GM23338 (cell line): Measurements from ENCODE around the gene RNF215. TPM values are rescaled to one million over a fixed set of nuclear protein-coding genes. Genes with fewer than 3 reads are reported as not detected.

ENCODE experiments used
- ATAC-seq: fragments of 200-7000 bp; cut with Tn5 transposase; 3 replicates; pipeline ENCODE4 v1.9.1; 2020
- DNase-seq: peaks from one replicate; pipeline ENCODE4 v3.0.0-alpha.2; 2015; ENCODE audit warnings: low spot score
- H2AFZ ChIP-seq: fragments of 200-600 bp; sonication (generic); 2 replicates; pipeline ENCODE4 v1.8.0; 2016; ENCODE audit warnings: antibody characterized with exemption, mild to moderate bottlenecking, moderate library complexity
- H3F3A ChIP-seq: fragments of 200-600 bp; sonication (generic); replicated peaks from 2 replicates; pipeline ENCODE4 v1.8.0; 2017; ENCODE audit warnings: antibody characterized with exemption, mixed run types, low read depth
- H3K27ac ChIP-seq: fragments of 200-600 bp; sonication (generic); 2 replicates; pipeline ENCODE4 v1.6.1; 2016; ENCODE audit warnings: low read depth
- H3K27me3 ChIP-seq: fragments of 200-600 bp; sonication (generic); 2 replicates; pipeline ENCODE4 v1.8.0; 2016; ENCODE audit warnings: mild to moderate bottlenecking, mixed run types, moderate library complexity; ENCODE audit not compliant: insufficient read depth
- H3K36me3 ChIP-seq: fragments of 200-600 bp; sonication (generic); 2 replicates; pipeline ENCODE4 v1.8.0; 2016; ENCODE audit warnings: mild to moderate bottlenecking; ENCODE audit not compliant: insufficient read depth
- H3K4me1 ChIP-seq: fragments of 200-600 bp; sonication (generic); 2 replicates; pipeline ENCODE4 v1.8.0; 2016; ENCODE audit warnings: mild to moderate bottlenecking, moderate library complexity; ENCODE audit not compliant: insufficient read depth
- H3K4me2 ChIP-seq: fragments of 200-600 bp; sonication (generic); 2 replicates; pipeline ENCODE4 v1.7.1; 2017; ENCODE audit warnings: mixed run types
- H3K4me3 ChIP-seq: fragments of 200-600 bp; sonication (generic); 2 replicates; pipeline ENCODE4 v1.6.1; 2016; ENCODE audit warnings: mixed run types
- H3K79me2 ChIP-seq: fragments of 200-600 bp; sonication (generic); replicated peaks from 2 replicates; pipeline ENCODE4 v1.8.0; 2017; ENCODE audit warnings: mild to moderate bottlenecking; ENCODE audit not compliant: insufficient read depth
- H3K9me2 ChIP-seq: fragments of 200-600 bp; sonication (generic); 2 replicates; pipeline ENCODE4 v1.8.0; 2017; ENCODE audit not compliant: insufficient read depth
- H4K20me1 ChIP-seq: fragments of 200-600 bp; sonication (generic); replicated peaks from 2 replicates; pipeline ENCODE4 v1.8.0; 2017; ENCODE audit warnings: mild to moderate bottlenecking; ENCODE audit not compliant: insufficient read depth
- H3K27ac Mint-ChIP-seq: 2 replicates; pipeline ENCODE4 v1.8.0; 2020; ENCODE audit warnings: inconsistent platforms, mild to moderate bottlenecking, moderate library complexity, mixed read lengths
- H3K27me3 Mint-ChIP-seq: 3 replicates; pipeline ENCODE4 v1.8.0; 2022; ENCODE audit warnings: low read depth, mild to moderate bottlenecking, moderate library complexity, mixed read lengths, inconsistent platforms; ENCODE audit not compliant: insufficient read depth, poor library complexity
- H3K36me3 Mint-ChIP-seq: 3 replicates; pipeline ENCODE4 v1.8.0; 2021; ENCODE audit warnings: low read depth, mild to moderate bottlenecking, inconsistent platforms, moderate library complexity, mixed read lengths
- H3K4me1 Mint-ChIP-seq: 3 replicates; pipeline ENCODE4 v1.8.0; 2020; ENCODE audit warnings: mild to moderate bottlenecking, inconsistent platforms, mixed read lengths
- H3K4me3 Mint-ChIP-seq: 3 replicates; pipeline ENCODE4 v1.8.0; 2021; ENCODE audit warnings: moderate library complexity, mild to moderate bottlenecking, inconsistent platforms, mixed read lengths
- H3K9me3 Mint-ChIP-seq: 3 replicates; pipeline ENCODE4 v1.8.0; 2020; ENCODE audit warnings: moderate library complexity, mild to moderate bottlenecking, inconsistent platforms, mixed read lengths
- CREB1 ChIP-seq: fragments of 250-450 bp; sonication (Bioruptor Pico); IDR thresholded peaks from 2 replicates; pipeline ENCODE4 v1.5.0; 2020; ENCODE audit warnings: low read depth, mild to moderate bottlenecking, moderate library complexity
- CTCF ChIP-seq, 2 experiments: fragments of 200-600 bp in 1 of 2; sonication (generic) in 1 of 2; conservative IDR thresholded peaks; 2 replicates each; pipeline versions ENCODE4 v1.5.1 to v1.6.1; 2016 to 2017; ENCODE audit warnings: antibody characterized with exemption in 2 of 2, low read depth in 2 of 2, mild to moderate bottlenecking in 2 of 2, moderate library complexity in 1 of 2
- ETS1 ChIP-seq: IDR thresholded peaks from 2 replicates; pipeline ENCODE4 v1.6.1; 2016; ENCODE audit warnings: antibody characterized with exemption
- EZH2 ChIP-seq: fragments of 200-600 bp; sonication (generic); IDR thresholded peaks from one replicate; pipeline ENCODE4 v1.8.0; 2017; ENCODE audit warnings: antibody characterized with exemption, mild to moderate bottlenecking, low read depth; ENCODE audit not compliant: unreplicated experiment
- EZH2phosphoT487 ChIP-seq: fragments of 200-600 bp; sonication (generic); IDR thresholded peaks from one replicate; pipeline ENCODE4 v1.8.1; 2018; ENCODE audit warnings: antibody characterized with exemption; ENCODE audit not compliant: unreplicated experiment
- JUNB ChIP-seq: IDR thresholded peaks from one replicate; pipeline ENCODE4 v1.6.1; 2016; ENCODE audit warnings: antibody characterized with exemption; ENCODE audit not compliant: unreplicated experiment
- NANOG ChIP-seq: IDR thresholded peaks from 2 replicates; pipeline ENCODE4 v1.6.1; 2016; ENCODE audit warnings: antibody characterized with exemption, borderline replicate concordance
- POLR2AphosphoS5 ChIP-seq: IDR thresholded peaks from 2 replicates; pipeline ENCODE4 v1.6.1; 2016; ENCODE audit warnings: antibody characterized with exemption, low read depth
- REST ChIP-seq: IDR thresholded peaks from one replicate; pipeline ENCODE4 v1.6.1; 2018; ENCODE audit warnings: antibody characterized with exemption; ENCODE audit not compliant: unreplicated experiment
- STAT1 ChIP-seq: IDR thresholded peaks from one replicate; pipeline ENCODE4 v1.6.1; 2016; ENCODE audit warnings: antibody characterized with exemption; ENCODE audit not compliant: unreplicated experiment
- ZNF114 ChIP-seq: fragments of 250-450 bp; sonication (Bioruptor Pico); IDR thresholded peaks from 2 replicates; pipeline ENCODE4 v1.5.0; 2020; ENCODE audit warnings: mild to moderate bottlenecking, moderate library complexity
- ZNF331 ChIP-seq: fragments of 250-450 bp; sonication (Bioruptor Pico); IDR thresholded peaks from 2 replicates; pipeline ENCODE4 v1.5.0; 2020; ENCODE audit warnings: low read depth, mild to moderate bottlenecking, moderate library complexity
- ZNF462 ChIP-seq: fragments of 250-450 bp; sonication (Bioruptor Pico); IDR thresholded peaks from 2 replicates; pipeline ENCODE4 v1.5.0; 2020; ENCODE audit warnings: mild to moderate bottlenecking, moderate library complexity
- polyA plus RNA-seq: library from polyadenylated mRNA; unstranded; fragments of >200 nt; fragmentation: Nextera tagmentation; extraction: Ambion mirVana; gene quantifications from 2 replicates; pipeline ENCODE4 v1.2.1, GENCODE V29; 2016
- total RNA-seq: library from RNA; depleted of rRNA; stranded (reverse); fragments of >200 nt; shearing (Covaris generic); gene quantifications from 2 replicates; pipeline ENCODE4 v1.2.3, GENCODE V29; 2014

Gene RNF215
- total and polyA plus RNA-seq, 2 experiments from 2014 or later: 3.3 to 13.9 TPM

DNA sequence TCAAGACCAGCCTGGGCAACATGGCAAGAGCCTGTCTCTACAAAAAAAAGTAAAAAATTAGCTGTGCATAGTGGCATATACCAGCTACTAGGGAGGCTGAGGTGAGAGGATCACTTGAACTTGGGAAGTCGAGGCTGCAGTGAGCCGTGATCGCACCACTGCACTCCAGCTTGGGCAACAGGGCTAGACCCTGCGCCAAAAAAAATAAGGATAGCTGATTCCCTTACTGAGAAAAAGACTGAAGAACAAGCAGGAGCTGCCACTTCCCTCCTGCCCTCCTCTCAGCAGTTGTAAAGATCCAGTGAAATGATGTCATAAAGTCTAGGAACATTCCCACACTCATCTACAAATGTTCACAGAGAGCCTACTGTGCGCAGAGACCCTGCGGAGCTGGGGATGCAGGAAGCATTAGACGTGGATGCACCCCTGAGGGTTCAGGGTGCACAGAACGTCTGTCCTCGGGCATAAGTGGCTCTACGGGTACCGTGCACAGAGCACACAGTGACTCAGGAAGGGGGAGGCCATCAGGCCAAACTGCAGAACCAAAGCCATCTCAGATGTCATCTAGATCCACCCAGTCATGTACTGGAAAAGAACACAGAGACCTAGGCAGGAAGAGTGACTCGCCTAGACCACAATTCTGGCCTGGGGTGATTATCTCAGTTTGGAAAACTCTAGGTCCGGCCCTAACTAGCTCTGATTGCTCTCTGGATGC is 21.3 kb upstream of the RNF215 start:
- Histone ChIP-seq H3K9me2 (no peaks in the 10 kb centered on the region), H3K79me2 (no peaks in the 10 kb centered on the region), H3K36me3 (no peaks in the 10 kb centered on the region), H3F3A (no peaks in the 10 kb centered on the region), H3K4me1 (no peaks in the 10 kb centered on the region), H3K4me2 (no peak overlapping the region), H2AFZ (no peak overlapping the region), H3K27ac (no peak overlapping the region), H3K4me3 (no peak overlapping the region), H3K27me3 (no peaks in the 10 kb centered on the region), H4K20me1 (no peaks in the 10 kb centered on the region; the same call in 1 of the 2 replicates)
- Mint-ChIP-seq H3K4me1 (no peaks in the 10 kb centered on the region), H3K36me3 (peaks cover 13% of the 10 kb centered on the region; the same call in 2 of the 3 replicates), H3K27ac (no peak overlapping the region), H3K27me3 (peaks cover 8% of the 10 kb centered on the region), H3K9me3 (no peaks in the 10 kb centered on the region), H3K4me3 (no peak overlapping the region)
- no peak for ATAC-seq
- DNase-seq: no peak
- no peak for TF ChIP-seq ZNF331 (CRISPR knock-in tag)
- no peak for TF ChIP-seq ETS1
- TF ChIP-seq JUNB: no peak
- no peak for TF ChIP-seq ZNF462 (CRISPR knock-in tag)
- no peak for TF ChIP-seq ZNF114 (CRISPR knock-in tag)
- TF ChIP-seq CTCF (conservative IDR thresholded peaks at IDR 0.05; ENCODE audit: low read depth in 2 of 2): no peak
- TF ChIP-seq CREB1 (CRISPR knock-in tag): no peak
- no peak for TF ChIP-seq NANOG
- no peak for TF ChIP-seq REST
- no peak for TF ChIP-seq EZH2
- no peak for TF ChIP-seq STAT1
- no peak for TF ChIP-seq EZH2phosphoT487
- no peak for TF ChIP-seq POLR2AphosphoS5
